GM18499 (cell line): ENCODE data around the gene LAMB2.

Source experiments
- ATAC-seq: cut with Tn5 transposase; IDR thresholded peaks from one replicate; pipeline ENCODE4 v1.9.1; 2021; ENCODE audit warnings: moderate number of reproducible peaks; ENCODE audit not compliant: insufficient read depth, unreplicated experiment

The LAMB2 gene

GRCh38 chr3:49132437-49133225 lies at the start of gene LAMB2:
Gene LAMB2 (minus strand): TSS chr3:49133050. CDS start chr3:49132867, 183 bp downstream.
- ATAC-seq = no peak

GRCh38 chr3:49181351-49181750 lies 48.5 kb upstream of the LAMB2 start:
- no peak for ATAC-seq

- ATAC-seq = no peak
Measured at GRCh38 chr3:49180116-49180515, 47.3 kb upstream of the LAMB2 start.

- ATAC-seq = no peak
Measured at GRCh38 chr3:49177073-49177472, 44.2 kb upstream of the LAMB2 start.

- ATAC-seq = no peak
Measured at GRCh38 chr3:49175530-49175929, 42.7 kb upstream of the LAMB2 start.

GRCh38 chr3:49174397-49174985 lies 41.6 kb upstream of the LAMB2 start:
- no peak for ATAC-seq

- ATAC-seq = no peak
Measured at GRCh38 chr3:49173792-49174170, 40.9 kb upstream of the LAMB2 start.

GRCh38 chr3:49173116-49173791 lies 40.4 kb upstream of the LAMB2 start:
- ATAC-seq = no peak

GRCh38 chr3:49172551-49173041 lies 39.7 kb upstream of the LAMB2 start:
- ATAC-seq = no peak

GRCh38 chr3:49171775-49172500 lies 39.1 kb upstream of the LAMB2 start:
- ATAC-seq = no peak

GRCh38 chr3:49171119-49171774 lies 38.4 kb upstream of the LAMB2 start, which contains the start of gene KLHDC8B:
Gene KLHDC8B (plus strand): TSS chr3:49171598. CDS start chr3:49172770, 1,172 bp downstream.
- no peak for ATAC-seq

- ATAC-seq = no peak
Measured at GRCh38 chr3:49170744-49171118, 37.9 kb upstream of the LAMB2 start.

GRCh38 chr3:49166752-49167556 lies 34.1 kb upstream of the LAMB2 start:
- no peak for ATAC-seq

GRCh38 chr3:49165771-49166751 lies 33.2 kb upstream of the LAMB2 start, which contains the start of gene CCDC71:
Gene CCDC71 (minus strand): TSS chr3:49166331. CDS start chr3:49164208, 2,123 bp downstream.
- no peak for ATAC-seq

- ATAC-seq = no peak
Measured at GRCh38 chr3:49164983-49165720, 32.3 kb upstream of the LAMB2 start.

- ATAC-seq = no peak
Measured at GRCh38 chr3:49163609-49164008, 30.8 kb upstream of the LAMB2 start.

- no peak for ATAC-seq
Measured at GRCh38 chr3:49162751-49163419, 30.0 kb upstream of the LAMB2 start.
